KMS-11 (cell line): ENCODE measurements around the gene C16orf92.
A peak's percentile ranks its signal among the peaks of the same experiment; 100 is the strongest.

Source experiments
- H2AFZ ChIP-seq: fragments of 200-600 bp; sonication (generic); 2 replicates; pipeline ENCODE4 v1.6.1; 2016; ENCODE audit warnings: antibody characterized with exemption, mixed run types, low read depth
- H3K27ac ChIP-seq: fragments of 200-600 bp; sonication (generic); 2 replicates; pipeline ENCODE4 v1.6.1; 2016; ENCODE audit warnings: mild to moderate bottlenecking, mixed run types
- H3K27me3 ChIP-seq: fragments of 200-600 bp; sonication (generic); 2 replicates; pipeline ENCODE4 v1.6.1; 2017; ENCODE audit warnings: mild to moderate bottlenecking, low read depth, mixed run types, moderate library complexity; ENCODE audit not compliant: insufficient read depth
- H3K36me3 ChIP-seq: fragments of 200-600 bp; sonication (generic); 2 replicates; pipeline ENCODE4 v1.6.1; 2017; ENCODE audit warnings: mild to moderate bottlenecking, mixed run types; ENCODE audit not compliant: insufficient read depth
- H3K4me1 ChIP-seq: fragments of 200-600 bp; sonication (generic); 2 replicates; pipeline ENCODE4 v1.6.1; 2016; ENCODE audit warnings: mild to moderate bottlenecking, low read depth, mixed run types; ENCODE audit not compliant: poor library complexity, severe bottlenecking
- H3K4me2 ChIP-seq: fragments of 200-600 bp; sonication (generic); 2 replicates; pipeline ENCODE4 v1.7.0; 2016; ENCODE audit warnings: mild to moderate bottlenecking, mixed run types
- H3K4me3 ChIP-seq: fragments of 200-600 bp; sonication (generic); IDR thresholded peaks from 2 replicates; pipeline ENCODE4 v1.6.1; 2017; ENCODE audit warnings: low read depth, low read length, mixed read lengths; ENCODE audit not compliant: insufficient read depth
- H3K79me2 ChIP-seq: fragments of 200-600 bp; sonication (generic); 2 replicates; pipeline ENCODE4 v1.6.1; 2016; ENCODE audit warnings: low read depth, mixed run types; ENCODE audit not compliant: insufficient read depth
- H3K9ac ChIP-seq: fragments of 200-600 bp; sonication (generic); 2 replicates; pipeline ENCODE4 v1.6.1; 2016; ENCODE audit warnings: mild to moderate bottlenecking, mixed run types
- H4K20me1 ChIP-seq: fragments of 200-600 bp; sonication (generic); 2 replicates; pipeline ENCODE4 v1.6.1; 2016; ENCODE audit warnings: mild to moderate bottlenecking, mixed run types; ENCODE audit not compliant: insufficient read depth
- CTCF ChIP-seq: fragments of 200-600 bp; sonication (generic); conservative IDR thresholded peaks from 2 replicates; pipeline ENCODE4 v1.6.1; 2017; ENCODE audit warnings: low read depth, mild to moderate bottlenecking, antibody characterized with exemption, low read length, moderate library complexity, mixed read lengths

Gene C16orf92

GRCh38 chr16:30041841-30042240 lies 18.8 kb downstream of the C16orf92 start:
- H3K36me3 ChIP-seq: no peaks in the 10 kb centered on the region
- no peak overlapping the region for H2AFZ ChIP-seq
- no peaks in the 10 kb centered on the region for H4K20me1 ChIP-seq
- no peak overlapping the region for H3K4me2 ChIP-seq
- no peaks in the 10 kb centered on the region for H3K27me3 ChIP-seq
- H3K9ac ChIP-seq: no peak overlapping the region
- H3K79me2 ChIP-seq: no peaks in the 10 kb centered on the region
- H3K4me1 ChIP-seq: no peaks in the 10 kb centered on the region
- H3K4me3 ChIP-seq: no peak overlapping the region
- H3K27ac ChIP-seq: no peak overlapping the region
- TF ChIP-seq CTCF: peak; percentile 38; the same call in 1 of the 2 replicates

- Histone ChIP-seq H2AFZ (no peak overlapping the region), H3K27ac (no peak overlapping the region), H3K79me2 (no peaks in the 10 kb centered on the region), H3K4me2 (no peak overlapping the region), H4K20me1 (no peaks in the 10 kb centered on the region), H3K36me3 (no peaks in the 10 kb centered on the region), H3K9ac (no peak overlapping the region), H3K4me1 (no peaks in the 10 kb centered on the region), H3K27me3 (no peaks in the 10 kb centered on the region), H3K4me3 (no peak overlapping the region)
- TF ChIP-seq CTCF: no peak
These were observed 23.2 kb downstream of the C16orf92 start for GRCh38 chr16:30046178-30046577.

- Histone ChIP-seq H3K27me3 (no peaks in the 10 kb centered on the region), H3K79me2 (no peaks in the 10 kb centered on the region), H3K36me3 (no peaks in the 10 kb centered on the region), H3K4me2 (no peak overlapping the region), H3K27ac (no peak overlapping the region), H4K20me1 (no peaks in the 10 kb centered on the region), H3K4me3 (no peak overlapping the region), H3K4me1 (no peaks in the 10 kb centered on the region), H2AFZ (no peak overlapping the region), H3K9ac (no peak overlapping the region)
- TF ChIP-seq CTCF: no peak
These were observed 23.6 kb downstream of the C16orf92 start for GRCh38 chr16:30046588-30046987.

- no peak overlapping the region for H3K4me3 ChIP-seq
- H3K4me2 ChIP-seq: no peak overlapping the region
These were observed 26.9 kb downstream of the C16orf92 start for GRCh38 chr16:30049871-30050270.

More at GRCh38 chr16:30049871-30050270, 26.9 kb downstream of the C16orf92 start:
- TF ChIP-seq CTCF: no peak
- Histone ChIP-seq H3K9ac (no peak overlapping the region), H3K27ac (no peak overlapping the region), H3K36me3 (no peaks in the 10 kb centered on the region), H2AFZ (no peak overlapping the region), H3K27me3 (no peaks in the 10 kb centered on the region), H3K79me2 (no peaks in the 10 kb centered on the region), H4K20me1 (no peaks in the 10 kb centered on the region), H3K4me1 (peaks cover 8% of the 10 kb centered on the region)
